Measurements from ENCODE around the gene FRA10AC1. TPM values are rescaled to one million over a fixed set of nuclear protein-coding genes. Genes with fewer than 3 reads are reported as not detected.
A peak's percentile ranks its signal among the peaks of the same experiment; 100 is the strongest.

Gene FRA10AC1
- total RNA-seq, 1 experiment from 2014 or later: 6.5 TPM

DNA sequence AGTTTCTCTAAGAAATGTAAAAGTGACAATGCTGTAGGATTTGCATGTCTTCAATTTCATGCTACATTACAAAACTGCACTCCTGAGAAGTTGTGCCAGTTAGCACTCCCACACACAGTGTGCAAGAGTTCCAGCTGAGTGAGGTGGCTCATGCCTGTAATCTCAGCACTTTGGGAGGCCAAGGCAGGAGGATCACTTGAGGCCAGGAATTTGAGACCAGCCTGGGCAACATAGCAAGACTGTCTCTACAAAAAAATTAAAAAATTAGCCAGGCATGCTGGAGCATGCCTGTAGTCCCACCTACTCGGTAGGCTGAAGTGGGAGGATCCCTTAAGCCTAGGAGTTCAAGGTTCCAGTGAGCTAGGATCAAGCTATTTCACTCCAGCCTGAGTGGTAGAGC lies 44.6 kb downstream of the FRA10AC1 start:
- intact Hi-C loops (cut with micrococcal nuclease; ENCODE audit: unreplicated experiment): no loop called here
- Mint-ChIP-seq H3K4me1 (ENCODE audit: low read depth, unreplicated experiment) (no peaks in the 10 kb centered on the region), H3K27me3 (ENCODE audit: unreplicated experiment) (no peaks in the 10 kb centered on the region), H3K27ac (ENCODE audit: unreplicated experiment) (no peak overlapping the region), H3K36me3 (ENCODE audit: insufficient read depth, unreplicated experiment) (no peaks in the 10 kb centered on the region), H3K9me3 (ENCODE audit: low read depth, unreplicated experiment) (no peaks in the 10 kb centered on the region), H3K4me3 (ENCODE audit: low read depth, unreplicated experiment) (no peak overlapping the region)
- no TSS peak for BruUV-seq (replicated peaks)
- CTCF ChIA-PET: no interaction called here
- DNase-seq: no peak
- TF ChIP-seq, protein P1, sequence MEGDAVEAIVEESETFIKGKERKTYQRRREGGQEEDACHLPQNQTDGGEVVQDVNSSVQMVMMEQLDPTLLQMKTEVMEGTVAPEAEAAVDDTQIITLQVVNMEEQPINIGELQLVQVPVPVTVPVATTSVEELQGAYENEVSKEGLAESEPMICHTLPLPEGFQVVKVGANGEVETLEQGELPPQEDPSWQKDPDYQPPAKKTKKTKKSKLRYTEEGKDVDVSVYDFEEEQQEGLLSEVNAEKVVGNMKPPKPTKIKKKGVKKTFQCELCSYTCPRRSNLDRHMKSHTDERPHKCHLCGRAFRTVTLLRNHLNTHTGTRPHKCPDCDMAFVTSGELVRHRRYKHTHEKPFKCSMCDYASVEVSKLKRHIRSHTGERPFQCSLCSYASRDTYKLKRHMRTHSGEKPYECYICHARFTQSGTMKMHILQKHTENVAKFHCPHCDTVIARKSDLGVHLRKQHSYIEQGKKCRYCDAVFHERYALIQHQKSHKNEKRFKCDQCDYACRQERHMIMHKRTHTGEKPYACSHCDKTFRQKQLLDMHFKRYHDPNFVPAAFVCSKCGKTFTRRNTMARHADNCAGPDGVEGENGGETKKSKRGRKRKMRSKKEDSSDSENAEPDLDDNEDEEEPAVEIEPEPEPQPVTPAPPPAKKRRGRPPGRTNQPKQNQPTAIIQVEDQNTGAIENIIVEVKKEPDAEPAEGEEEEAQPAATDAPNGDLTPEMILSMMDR (IDR thresholded peaks at IDR 0.05; ENCODE audit: unreplicated experiment): no peak

DNA sequence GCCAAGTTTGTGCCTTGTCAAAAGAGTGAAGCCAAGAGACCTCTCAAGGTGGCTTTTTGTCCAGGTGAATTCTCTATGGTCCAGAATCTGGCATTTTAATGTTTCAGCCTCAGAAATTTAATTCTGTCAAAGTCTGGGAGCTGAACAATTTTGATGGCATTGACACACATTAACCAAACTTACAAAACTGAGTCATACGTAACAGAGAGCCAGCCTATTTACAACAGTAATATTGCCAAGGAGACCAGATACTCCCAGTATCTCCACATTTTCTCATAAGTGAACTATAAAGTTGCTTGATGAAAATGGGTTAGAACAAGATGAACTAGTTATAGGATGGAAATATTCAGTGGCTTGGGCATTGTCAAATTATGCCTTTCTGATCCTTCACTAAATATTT lies 46.2 kb downstream of the FRA10AC1 start:
- no peak for DNase-seq
- Mint-ChIP-seq H3K4me3 (ENCODE audit: low read depth, unreplicated experiment) (no peak overlapping the region), H3K4me1 (ENCODE audit: low read depth, unreplicated experiment) (peaks cover 12% of the 10 kb centered on the region), H3K27me3 (ENCODE audit: unreplicated experiment) (no peaks in the 10 kb centered on the region), H3K36me3 (ENCODE audit: insufficient read depth, unreplicated experiment) (no peaks in the 10 kb centered on the region), H3K27ac (ENCODE audit: unreplicated experiment) (no peak overlapping the region), H3K9me3 (ENCODE audit: low read depth, unreplicated experiment) (no peaks in the 10 kb centered on the region)
- intact Hi-C loops (cut with micrococcal nuclease; ENCODE audit: unreplicated experiment): no loop called here
- TF ChIP-seq, protein P1 (IDR thresholded peaks at IDR 0.05; ENCODE audit: unreplicated experiment): no peak
- BruUV-seq (replicated peaks): no TSS peak
- CTCF ChIA-PET: no interaction called here

DNA sequence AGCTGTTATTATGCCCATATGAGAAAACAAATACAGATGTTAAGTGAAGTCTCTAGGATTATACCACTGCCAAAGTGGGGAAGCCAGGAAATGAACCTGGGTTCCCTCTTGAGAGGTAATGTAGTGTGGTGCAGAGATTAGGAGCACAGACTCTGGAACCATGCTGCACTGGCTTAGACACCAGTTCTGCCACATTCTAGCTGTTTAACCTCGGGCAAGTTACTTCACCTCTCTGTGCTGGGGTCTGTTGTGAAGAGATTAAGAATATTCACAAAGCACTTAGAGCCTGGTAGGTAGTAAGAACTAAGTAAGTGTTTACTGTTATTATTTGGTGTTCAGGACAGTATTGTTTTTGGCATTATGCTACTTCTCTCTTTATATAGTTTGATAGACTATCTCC lies 48.2 kb downstream of the FRA10AC1 start:
- no TSS peak for BruUV-seq (replicated peaks)
- intact Hi-C loops (cut with micrococcal nuclease; ENCODE audit: unreplicated experiment): no loop called here
- Mint-ChIP-seq H3K27ac (ENCODE audit: unreplicated experiment) (no peak overlapping the region), H3K36me3 (ENCODE audit: insufficient read depth, unreplicated experiment) (no peaks in the 10 kb centered on the region), H3K9me3 (ENCODE audit: low read depth, unreplicated experiment) (no peaks in the 10 kb centered on the region), H3K27me3 (ENCODE audit: unreplicated experiment) (no peaks in the 10 kb centered on the region), H3K4me3 (ENCODE audit: low read depth, unreplicated experiment) (no peak overlapping the region), H3K4me1 (ENCODE audit: low read depth, unreplicated experiment) (peaks cover 12% of the 10 kb centered on the region)
- TF ChIP-seq, protein P1 (IDR thresholded peaks at IDR 0.05; ENCODE audit: unreplicated experiment): no peak
- CTCF ChIA-PET: interaction anchor here (0.7 kb wide), 1 partner anchor 100 kb away, joined by 3 read pairs; no protein-coding TSS in a partner anchor
- no peak for DNase-seq

DNA sequence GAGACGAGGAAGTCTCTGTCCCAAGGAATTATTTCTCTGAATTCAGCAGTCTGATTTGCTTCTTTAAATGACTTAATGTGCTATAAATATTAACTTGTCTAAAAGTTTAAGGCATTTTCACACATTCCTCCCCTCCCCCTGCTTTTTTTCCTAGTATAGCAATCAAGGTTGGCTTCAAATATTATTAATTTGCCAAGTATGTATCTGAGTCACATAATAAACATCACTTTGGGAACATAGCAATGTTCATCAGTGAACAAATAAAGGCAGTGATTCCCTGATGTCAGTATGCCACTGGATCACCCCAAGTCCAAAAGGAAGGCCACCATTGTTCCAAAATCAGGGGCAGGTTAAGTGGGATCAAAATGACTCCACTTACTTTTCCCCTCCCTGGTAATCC lies 49.5 kb downstream of the FRA10AC1 start:
- BruUV-seq (replicated peaks): no TSS peak
- peaks cover 12% of the 10 kb centered on the region for H3K4me1 Mint-ChIP-seq (ENCODE audit: low read depth, unreplicated experiment)
- peak; percentile 3 for DNase-seq
- H3K27ac Mint-ChIP-seq (ENCODE audit: unreplicated experiment): no peak overlapping the region
- intact Hi-C loops (cut with micrococcal nuclease; ENCODE audit: unreplicated experiment): no loop called here
- CTCF ChIA-PET: no interaction called here
- TF ChIP-seq, protein P1 (IDR thresholded peaks at IDR 0.05; ENCODE audit: unreplicated experiment): no peak
- no peaks in the 10 kb centered on the region for H3K36me3 Mint-ChIP-seq (ENCODE audit: insufficient read depth, unreplicated experiment)
- H3K27me3 Mint-ChIP-seq (ENCODE audit: unreplicated experiment): no peaks in the 10 kb centered on the region
- no peak overlapping the region for H3K4me3 Mint-ChIP-seq (ENCODE audit: low read depth, unreplicated experiment)
- no peaks in the 10 kb centered on the region for H3K9me3 Mint-ChIP-seq (ENCODE audit: low read depth, unreplicated experiment)

Data from Calu3 (cell line).